HFF-Myc (cell line): ENCODE results near the gene PLEKHA3.
A peak's percentile ranks its signal among the peaks of the same experiment; 100 is the strongest.

Experiments used
- DNase-seq: peaks from one replicate; pipeline ENCODE4 v3.0.0-alpha.2; 2011; ENCODE audit warnings: low read depth; ENCODE audit errors: extremely low read depth
- H3K4me3 ChIP-seq: replicated peaks from 2 replicates; pipeline ENCODE4 v1.5.1; 2011; ENCODE audit warnings: low read depth, mild to moderate bottlenecking, control low read depth, low read length
- TF ChIP-seq, protein P1 (sequence below): IDR thresholded peaks from 2 replicates; pipeline ENCODE4 v1.5.1; 2012; ENCODE audit warnings: mild to moderate bottlenecking, low read depth, low read length, control low read depth; ENCODE audit errors: missing control alignments

The PLEKHA3 gene

DNA sequence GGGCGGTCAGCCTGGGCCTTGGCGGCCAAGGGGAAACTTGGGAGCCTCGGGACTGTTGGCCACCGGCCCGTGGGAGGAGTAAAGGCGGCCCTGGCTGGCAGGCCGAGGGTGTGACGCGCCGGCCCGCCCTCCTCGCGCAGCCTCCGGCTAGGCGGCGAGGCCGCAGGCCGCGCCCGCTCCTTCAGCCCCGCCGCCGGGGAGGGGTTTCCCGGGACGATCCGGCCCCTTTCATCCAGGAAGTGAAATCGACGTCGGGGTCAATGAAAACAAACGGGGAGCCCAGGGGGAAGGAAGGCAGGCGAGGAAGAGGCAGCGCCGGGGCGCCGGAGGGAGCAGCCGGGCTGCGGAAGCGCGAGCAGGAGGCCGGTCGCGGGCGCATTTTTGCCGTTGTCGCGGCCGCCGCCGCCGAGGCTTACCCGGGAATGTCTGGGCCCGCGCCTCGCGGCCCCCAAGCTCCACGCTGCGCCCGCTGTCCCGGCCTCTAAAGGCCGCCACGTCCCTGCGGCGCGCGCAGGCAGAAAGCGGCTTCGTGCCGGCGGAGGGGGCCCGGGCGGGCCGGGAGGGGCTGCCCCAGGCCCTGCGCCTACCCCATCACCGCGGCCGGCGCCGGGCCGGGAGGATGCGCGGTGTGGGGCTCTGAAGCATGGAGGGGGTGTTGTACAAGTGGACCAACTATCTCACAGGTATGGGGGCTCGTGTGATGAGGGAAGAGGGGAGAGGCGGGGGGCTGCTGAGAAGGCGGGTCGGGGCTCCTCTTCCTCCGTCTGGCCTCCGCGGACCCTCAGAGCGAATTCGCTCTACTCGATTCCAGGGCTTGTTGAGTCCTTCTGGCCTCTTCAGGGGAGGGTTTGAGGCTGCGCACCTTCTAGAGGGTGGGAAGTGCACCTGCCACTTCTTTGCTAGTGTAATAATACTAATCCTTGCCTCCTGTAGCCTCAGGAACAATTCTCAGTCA lies at the start of gene PLEKHA3:
PLEKHA3 (plus strand) TSS at position 231 of the 955 bp plus-strand sequence; CDS start at position 644, 413 bp downstream.
- TF ChIP-seq, protein P1, sequence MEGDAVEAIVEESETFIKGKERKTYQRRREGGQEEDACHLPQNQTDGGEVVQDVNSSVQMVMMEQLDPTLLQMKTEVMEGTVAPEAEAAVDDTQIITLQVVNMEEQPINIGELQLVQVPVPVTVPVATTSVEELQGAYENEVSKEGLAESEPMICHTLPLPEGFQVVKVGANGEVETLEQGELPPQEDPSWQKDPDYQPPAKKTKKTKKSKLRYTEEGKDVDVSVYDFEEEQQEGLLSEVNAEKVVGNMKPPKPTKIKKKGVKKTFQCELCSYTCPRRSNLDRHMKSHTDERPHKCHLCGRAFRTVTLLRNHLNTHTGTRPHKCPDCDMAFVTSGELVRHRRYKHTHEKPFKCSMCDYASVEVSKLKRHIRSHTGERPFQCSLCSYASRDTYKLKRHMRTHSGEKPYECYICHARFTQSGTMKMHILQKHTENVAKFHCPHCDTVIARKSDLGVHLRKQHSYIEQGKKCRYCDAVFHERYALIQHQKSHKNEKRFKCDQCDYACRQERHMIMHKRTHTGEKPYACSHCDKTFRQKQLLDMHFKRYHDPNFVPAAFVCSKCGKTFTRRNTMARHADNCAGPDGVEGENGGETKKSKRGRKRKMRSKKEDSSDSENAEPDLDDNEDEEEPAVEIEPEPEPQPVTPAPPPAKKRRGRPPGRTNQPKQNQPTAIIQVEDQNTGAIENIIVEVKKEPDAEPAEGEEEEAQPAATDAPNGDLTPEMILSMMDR = no peak
- DNase-seq = peak; percentile 77
- H3K4me3 ChIP-seq = peak within 1 kb of the TSS; percentile 75

DNA sequence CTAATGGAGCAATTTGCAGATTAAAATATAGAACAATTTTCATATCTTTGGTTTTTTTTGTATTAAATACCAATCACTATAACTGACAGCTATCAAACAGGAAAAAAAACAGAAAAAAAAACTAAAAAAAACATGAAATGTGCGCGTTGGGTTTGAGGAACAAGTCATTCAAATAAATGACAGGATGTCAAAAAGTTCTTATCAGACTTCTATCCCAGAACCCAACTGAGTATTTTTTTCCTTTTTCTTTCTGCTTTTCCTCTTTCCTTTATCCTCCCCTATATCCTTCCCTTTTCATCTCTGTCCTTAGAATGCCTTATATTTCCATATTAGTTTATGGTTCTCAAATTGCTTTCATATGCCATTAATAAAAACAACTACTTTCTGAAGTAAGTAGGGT lies 43.6 kb upstream of the PLEKHA3 start:
- DNase-seq = no peak
- TF ChIP-seq, protein P1 = no peak
- no peak overlapping the region for H3K4me3 ChIP-seq

DNA sequence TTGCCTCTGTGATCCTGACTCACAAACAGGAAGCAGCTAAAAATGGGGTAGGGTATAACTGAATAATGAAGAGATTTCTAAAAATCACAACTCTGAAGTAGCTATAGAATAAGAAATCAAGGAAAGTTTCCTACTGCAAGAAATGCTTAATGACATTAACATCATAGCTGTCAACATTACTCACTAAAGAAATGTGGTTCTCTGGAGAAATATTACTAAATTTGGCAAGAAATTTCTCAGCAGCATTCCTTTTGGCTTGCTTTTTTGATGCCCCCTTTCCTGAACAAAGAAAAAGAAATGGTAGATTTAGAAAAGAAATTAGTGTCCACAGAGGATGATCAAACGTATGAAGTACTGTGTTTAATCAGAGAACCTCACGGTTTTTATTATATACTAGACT lies 38.8 kb upstream of the PLEKHA3 start:
- DNase-seq = no peak
- H3K4me3 ChIP-seq = no peak overlapping the region
- TF ChIP-seq, protein P1 = no peak

DNA sequence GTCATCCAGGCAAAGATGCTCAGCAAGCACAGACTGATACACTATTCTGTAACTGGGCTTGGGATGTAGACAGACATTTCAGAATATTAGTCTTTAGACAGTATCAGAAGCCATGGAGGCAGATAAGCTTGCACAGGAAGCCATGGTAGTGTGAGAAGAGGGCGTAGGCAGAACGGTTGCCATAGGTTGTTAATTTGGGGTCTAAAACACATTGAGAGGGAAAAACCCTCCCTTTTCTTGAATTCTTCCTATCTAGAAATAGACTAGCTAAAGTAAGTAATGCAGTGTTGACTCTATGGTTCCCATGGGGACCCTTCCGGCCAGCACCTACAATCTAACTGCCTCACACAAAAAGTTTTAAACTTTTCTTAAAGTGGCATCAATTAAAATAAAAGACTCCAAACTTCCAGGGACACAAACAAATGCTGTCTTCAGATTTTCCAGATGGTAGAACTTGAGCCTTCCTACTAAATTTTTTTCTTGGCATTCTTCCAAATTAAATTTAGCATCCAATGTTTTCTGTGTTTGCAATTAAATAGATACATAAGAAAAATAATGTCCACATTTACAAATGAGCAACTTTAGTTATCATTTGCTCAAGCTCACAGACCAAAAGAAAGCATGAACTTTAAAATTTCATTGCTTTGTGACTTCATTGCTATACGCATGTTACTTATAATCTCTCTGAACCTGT lies 31.1 kb upstream of the PLEKHA3 start:
- DNase-seq = no peak
- TF ChIP-seq, protein P1 = no peak
- H3K4me3 ChIP-seq = peak overlapping the region; percentile 76; the same call in 1 of the 2 replicates

DNA sequence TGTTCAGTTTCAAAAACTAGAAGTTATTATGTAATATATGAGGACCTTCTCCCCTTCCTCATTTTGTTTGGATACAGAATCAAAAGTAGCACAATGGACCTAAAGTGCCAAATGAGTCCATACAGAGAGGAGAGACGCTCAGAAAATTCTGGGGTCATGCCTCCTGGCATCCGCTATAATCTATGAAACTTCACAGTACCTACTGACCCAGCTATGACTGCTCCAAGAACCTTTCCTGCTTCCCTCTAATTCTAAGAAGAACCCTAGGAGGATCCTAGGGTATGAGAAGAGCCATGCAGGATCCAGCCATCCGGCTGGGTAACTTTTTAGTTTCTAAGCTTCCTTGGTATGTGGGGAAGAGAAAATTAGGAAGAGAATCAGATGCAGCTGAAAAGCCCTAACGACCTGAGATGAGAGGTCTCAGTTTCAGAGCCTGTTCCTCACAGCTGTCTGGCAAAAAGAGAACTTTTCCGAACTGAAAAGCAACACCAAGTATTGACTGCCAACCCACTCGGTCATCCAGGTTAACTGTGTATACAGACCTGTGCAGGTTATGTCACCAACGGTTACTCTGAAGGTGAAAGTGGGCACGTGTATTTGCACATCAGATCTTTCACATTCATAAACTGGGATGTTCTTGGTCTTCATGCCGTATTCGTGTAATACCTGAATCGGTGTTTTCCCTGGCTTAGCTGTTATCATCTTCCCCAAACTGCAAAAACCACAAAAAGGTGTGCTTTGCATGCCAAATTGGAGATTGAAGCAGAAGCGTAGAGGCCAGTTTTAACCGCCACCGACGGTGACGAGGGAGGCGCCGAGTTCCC lies 30.3 kb upstream of the PLEKHA3 start:
- TF ChIP-seq, protein P1 = no peak
- DNase-seq = no peak
- H3K4me3 ChIP-seq = peak overlapping the region; percentile 76

DNA sequence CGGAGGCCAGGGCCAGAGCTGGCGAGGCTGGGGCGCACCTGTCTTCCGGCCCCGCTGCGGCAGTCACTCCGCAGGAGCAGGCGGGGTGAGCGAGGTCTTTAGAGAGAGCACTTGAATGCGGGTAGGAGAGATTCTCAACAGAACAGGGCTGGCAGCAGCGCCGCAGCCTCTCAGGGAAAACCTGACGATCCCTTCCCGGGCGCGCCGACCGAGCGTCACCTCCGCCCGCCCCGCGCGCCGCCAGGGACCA lies 29.8 kb upstream of the PLEKHA3 start:
- DNase-seq = peak; percentile 11
- H3K4me3 ChIP-seq = peak overlapping the region; percentile 76
- TF ChIP-seq, protein P1 = no peak
